ENCODE results near the gene GALNT11. TPM values are rescaled to one million over a fixed set of nuclear protein-coding genes. Genes with fewer than 3 reads are reported as not detected.
"Not testable (repeated sequence)": the region's sequence is repeated elsewhere in the genome, so short reads cannot be mapped to it uniquely, and the experiment has no call there.

GALNT11 gene
- total RNA-seq, 1 donor from 2014 or later: 65.5 TPM

- H3F3A ChIP-seq (ENCODE audit: low read depth): no peaks in the 10 kb centered on the region
- H3K27me3 ChIP-seq: no peaks in the 10 kb centered on the region
- H3K4me1 ChIP-seq: no peaks in the 10 kb centered on the region
- H3K4me2 ChIP-seq: no peak overlapping the region
- H3K36me3 ChIP-seq: no peaks in the 10 kb centered on the region
- H3K9ac ChIP-seq: no peak overlapping the region
- Mint-ChIP-seq H3K4me3 (no peak overlapping the region), H3K27ac (no peak overlapping the region), H3K9me3 (peaks cover 5% of the 10 kb centered on the region), H3K36me3 (no peaks in the 10 kb centered on the region), H3K27me3 (ENCODE audit: insufficient read depth, low read depth) (peaks cover under 1% of the 10 kb centered on the region), H3K4me1 (no peaks in the 10 kb centered on the region)
- H3K27ac ChIP-seq: no peak overlapping the region
- H3K79me2 ChIP-seq (ENCODE audit: low read depth): no peaks in the 10 kb centered on the region
- H3K9me3 ChIP-seq (ENCODE audit: low read depth): no peaks in the 10 kb centered on the region
- H4K20me1 ChIP-seq (ENCODE audit: low read depth): no peaks in the 10 kb centered on the region
- TF ChIP-seq EZH2phosphoT487 (IDR thresholded peaks at IDR 0.05) (no peak), CTCF (IDR thresholded peaks at IDR 0.05) (no peak), EZH2 (IDR thresholded peaks at IDR 0.05) (no peak)
- DNase-seq (ENCODE audit: low spot score): no peak
- no peak overlapping the region for H3K4me3 ChIP-seq
- no peak overlapping the region for H2AFZ ChIP-seq (replicated peaks)
Observed at GRCh38 chr7:152015600-152015999, 9.9 kb upstream of the GALNT11 start.

GRCh38 chr7:152016947-152017346 is 8.5 kb upstream of the GALNT11 start:
- Histone ChIP-seq H2AFZ (replicated peaks) (no peak overlapping the region), H3K9me3 (ENCODE audit: low read depth) (no peaks in the 10 kb centered on the region), H3F3A (ENCODE audit: low read depth) (no peaks in the 10 kb centered on the region), H3K36me3 (no peaks in the 10 kb centered on the region), H3K9ac (no peak overlapping the region), H4K20me1 (ENCODE audit: low read depth) (no peaks in the 10 kb centered on the region), H3K4me1 (no peaks in the 10 kb centered on the region), H3K27ac (no peak overlapping the region), H3K4me3 (no peak overlapping the region), H3K27me3 (no peaks in the 10 kb centered on the region), H3K4me2 (no peak overlapping the region), H3K79me2 (ENCODE audit: low read depth) (no peaks in the 10 kb centered on the region)
- H3K4me1 Mint-ChIP-seq: no peaks in the 10 kb centered on the region
- H3K9me3 Mint-ChIP-seq: peaks cover 5% of the 10 kb centered on the region
- H3K36me3 Mint-ChIP-seq: no peaks in the 10 kb centered on the region
- TF ChIP-seq CTCF (IDR thresholded peaks at IDR 0.05) (no peak), EZH2phosphoT487 (IDR thresholded peaks at IDR 0.05) (no peak), EZH2 (IDR thresholded peaks at IDR 0.05) (no peak)
- peaks cover 2% of the 10 kb centered on the region for H3K27me3 Mint-ChIP-seq (ENCODE audit: insufficient read depth, low read depth)
- H3K4me3 Mint-ChIP-seq: no peak overlapping the region
- no peak for DNase-seq (ENCODE audit: low spot score)
- H3K27ac Mint-ChIP-seq: no peak overlapping the region

- not testable (repeated sequence) for H3K27ac Mint-ChIP-seq; DNase-seq (ENCODE audit: low spot score); H2AFZ ChIP-seq (replicated peaks); H3K36me3 Mint-ChIP-seq; H4K20me1 ChIP-seq (ENCODE audit: low read depth); H3F3A ChIP-seq (ENCODE audit: low read depth); H3K4me1 ChIP-seq; H3K9me3 ChIP-seq (ENCODE audit: low read depth); H3K36me3 ChIP-seq; H3K27me3 Mint-ChIP-seq (ENCODE audit: insufficient read depth, low read depth); H3K9me3 Mint-ChIP-seq; H3K4me3 Mint-ChIP-seq; H3K27me3 ChIP-seq; H3K27ac ChIP-seq; H3K4me1 Mint-ChIP-seq; H3K4me3 ChIP-seq; H3K9ac ChIP-seq; H3K79me2 ChIP-seq (ENCODE audit: low read depth); H3K4me2 ChIP-seq
Observed at GRCh38 chr7:152017683-152018082, 7.8 kb upstream of the GALNT11 start.

GRCh38 chr7:152021740-152022139 is 3.7 kb upstream of the GALNT11 start:
- not testable (repeated sequence) for H3K27ac ChIP-seq; H3K4me2 ChIP-seq; H3K27me3 ChIP-seq; H3K9me3 ChIP-seq (ENCODE audit: low read depth); H3K4me1 Mint-ChIP-seq; H3K4me3 Mint-ChIP-seq; H3K4me1 ChIP-seq; H3K4me3 ChIP-seq; H3F3A ChIP-seq (ENCODE audit: low read depth); H3K9me3 Mint-ChIP-seq; H4K20me1 ChIP-seq (ENCODE audit: low read depth); DNase-seq (ENCODE audit: low spot score); H3K9ac ChIP-seq; H3K27me3 Mint-ChIP-seq (ENCODE audit: insufficient read depth, low read depth); H3K27ac Mint-ChIP-seq; H3K36me3 Mint-ChIP-seq; H3K36me3 ChIP-seq; H2AFZ ChIP-seq (replicated peaks); H3K79me2 ChIP-seq (ENCODE audit: low read depth)
